Measurements from ENCODE around the gene SPRY1. TPM values are rescaled to one million over a fixed set of nuclear protein-coding genes. Genes with fewer than 3 reads are reported as not detected.

The SPRY1 gene
- total and polyA plus RNA-seq, 2 of the 8 experiments (the other 6 are each of a cell fraction or from before 2014, with no cell fraction given), result 11.7 to 56.2 TPM

- TF ChIP-seq, protein P1, sequence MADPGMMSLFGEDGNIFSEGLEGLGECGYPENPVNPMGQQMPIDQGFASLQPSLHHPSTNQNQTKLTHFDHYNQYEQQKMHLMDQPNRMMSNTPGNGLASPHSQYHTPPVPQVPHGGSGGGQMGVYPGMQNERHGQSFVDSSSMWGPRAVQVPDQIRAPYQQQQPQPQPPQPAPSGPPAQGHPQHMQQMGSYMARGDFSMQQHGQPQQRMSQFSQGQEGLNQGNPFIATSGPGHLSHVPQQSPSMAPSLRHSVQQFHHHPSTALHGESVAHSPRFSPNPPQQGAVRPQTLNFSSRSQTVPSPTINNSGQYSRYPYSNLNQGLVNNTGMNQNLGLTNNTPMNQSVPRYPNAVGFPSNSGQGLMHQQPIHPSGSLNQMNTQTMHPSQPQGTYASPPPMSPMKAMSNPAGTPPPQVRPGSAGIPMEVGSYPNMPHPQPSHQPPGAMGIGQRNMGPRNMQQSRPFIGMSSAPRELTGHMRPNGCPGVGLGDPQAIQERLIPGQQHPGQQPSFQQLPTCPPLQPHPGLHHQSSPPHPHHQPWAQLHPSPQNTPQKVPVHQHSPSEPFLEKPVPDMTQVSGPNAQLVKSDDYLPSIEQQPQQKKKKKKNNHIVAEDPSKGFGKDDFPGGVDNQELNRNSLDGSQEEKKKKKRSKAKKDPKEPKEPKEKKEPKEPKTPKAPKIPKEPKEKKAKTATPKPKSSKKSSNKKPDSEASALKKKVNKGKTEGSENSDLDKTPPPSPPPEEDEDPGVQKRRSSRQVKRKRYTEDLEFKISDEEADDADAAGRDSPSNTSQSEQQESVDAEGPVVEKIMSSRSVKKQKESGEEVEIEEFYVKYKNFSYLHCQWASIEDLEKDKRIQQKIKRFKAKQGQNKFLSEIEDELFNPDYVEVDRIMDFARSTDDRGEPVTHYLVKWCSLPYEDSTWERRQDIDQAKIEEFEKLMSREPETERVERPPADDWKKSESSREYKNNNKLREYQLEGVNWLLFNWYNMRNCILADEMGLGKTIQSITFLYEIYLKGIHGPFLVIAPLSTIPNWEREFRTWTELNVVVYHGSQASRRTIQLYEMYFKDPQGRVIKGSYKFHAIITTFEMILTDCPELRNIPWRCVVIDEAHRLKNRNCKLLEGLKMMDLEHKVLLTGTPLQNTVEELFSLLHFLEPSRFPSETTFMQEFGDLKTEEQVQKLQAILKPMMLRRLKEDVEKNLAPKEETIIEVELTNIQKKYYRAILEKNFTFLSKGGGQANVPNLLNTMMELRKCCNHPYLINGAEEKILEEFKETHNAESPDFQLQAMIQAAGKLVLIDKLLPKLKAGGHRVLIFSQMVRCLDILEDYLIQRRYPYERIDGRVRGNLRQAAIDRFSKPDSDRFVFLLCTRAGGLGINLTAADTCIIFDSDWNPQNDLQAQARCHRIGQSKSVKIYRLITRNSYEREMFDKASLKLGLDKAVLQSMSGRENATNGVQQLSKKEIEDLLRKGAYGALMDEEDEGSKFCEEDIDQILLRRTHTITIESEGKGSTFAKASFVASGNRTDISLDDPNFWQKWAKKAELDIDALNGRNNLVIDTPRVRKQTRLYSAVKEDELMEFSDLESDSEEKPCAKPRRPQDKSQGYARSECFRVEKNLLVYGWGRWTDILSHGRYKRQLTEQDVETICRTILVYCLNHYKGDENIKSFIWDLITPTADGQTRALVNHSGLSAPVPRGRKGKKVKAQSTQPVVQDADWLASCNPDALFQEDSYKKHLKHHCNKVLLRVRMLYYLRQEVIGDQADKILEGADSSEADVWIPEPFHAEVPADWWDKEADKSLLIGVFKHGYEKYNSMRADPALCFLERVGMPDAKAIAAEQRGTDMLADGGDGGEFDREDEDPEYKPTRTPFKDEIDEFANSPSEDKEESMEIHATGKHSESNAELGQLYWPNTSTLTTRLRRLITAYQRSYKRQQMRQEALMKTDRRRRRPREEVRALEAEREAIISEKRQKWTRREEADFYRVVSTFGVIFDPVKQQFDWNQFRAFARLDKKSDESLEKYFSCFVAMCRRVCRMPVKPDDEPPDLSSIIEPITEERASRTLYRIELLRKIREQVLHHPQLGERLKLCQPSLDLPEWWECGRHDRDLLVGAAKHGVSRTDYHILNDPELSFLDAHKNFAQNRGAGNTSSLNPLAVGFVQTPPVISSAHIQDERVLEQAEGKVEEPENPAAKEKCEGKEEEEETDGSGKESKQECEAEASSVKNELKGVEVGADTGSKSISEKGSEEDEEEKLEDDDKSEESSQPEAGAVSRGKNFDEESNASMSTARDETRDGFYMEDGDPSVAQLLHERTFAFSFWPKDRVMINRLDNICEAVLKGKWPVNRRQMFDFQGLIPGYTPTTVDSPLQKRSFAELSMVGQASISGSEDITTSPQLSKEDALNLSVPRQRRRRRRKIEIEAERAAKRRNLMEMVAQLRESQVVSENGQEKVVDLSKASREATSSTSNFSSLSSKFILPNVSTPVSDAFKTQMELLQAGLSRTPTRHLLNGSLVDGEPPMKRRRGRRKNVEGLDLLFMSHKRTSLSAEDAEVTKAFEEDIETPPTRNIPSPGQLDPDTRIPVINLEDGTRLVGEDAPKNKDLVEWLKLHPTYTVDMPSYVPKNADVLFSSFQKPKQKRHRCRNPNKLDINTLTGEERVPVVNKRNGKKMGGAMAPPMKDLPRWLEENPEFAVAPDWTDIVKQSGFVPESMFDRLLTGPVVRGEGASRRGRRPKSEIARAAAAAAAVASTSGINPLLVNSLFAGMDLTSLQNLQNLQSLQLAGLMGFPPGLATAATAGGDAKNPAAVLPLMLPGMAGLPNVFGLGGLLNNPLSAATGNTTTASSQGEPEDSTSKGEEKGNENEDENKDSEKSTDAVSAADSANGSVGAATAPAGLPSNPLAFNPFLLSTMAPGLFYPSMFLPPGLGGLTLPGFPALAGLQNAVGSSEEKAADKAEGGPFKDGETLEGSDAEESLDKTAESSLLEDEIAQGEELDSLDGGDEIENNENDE (IDR thresholded peaks at IDR 0.05; ENCODE audit: insufficient replicate concordance, low read length), result no peak
- no peak for TF ChIP-seq SUZ12 (IDR thresholded peaks at IDR 0.05; ENCODE audit: low read length)
- TF ChIP-seq HDAC6 (IDR thresholded peaks at IDR 0.05; ENCODE audit: low read depth, low read length), result no peak
- no peak for TF ChIP-seq NRF1 (IDR thresholded peaks at IDR 0.05; ENCODE audit: low read depth, low read length)
- no peak for TF ChIP-seq ATF2 (IDR thresholded peaks at IDR 0.05; ENCODE audit: low read length)
- no peak for TF ChIP-seq BRCA1 (IDR thresholded peaks at IDR 0.05; ENCODE audit: low read depth, low read length)
- no peak for TF ChIP-seq CBX8 (IDR thresholded peaks at IDR 0.05; ENCODE audit: borderline replicate concordance, low read depth, low read length)
These were observed 47.0 kb downstream of the SPRY1 start (continued) for GRCh38 chr4:123443401-123444289.
